ENCODE data around the gene CTSC.

GRCh38 chr11:88288560-88288959 is 49.0 kb downstream of the CTSC start:
- TF ChIP-seq CTCF (IDR thresholded peaks at IDR 0.05), result no peak
- TF ChIP-seq POLR2A (IDR thresholded peaks at IDR 0.05), result no peak
